Loucy (cell line): Measurements from ENCODE around the gene ATP6V0D1.
"Not testable (repeated sequence)": the region's sequence is repeated elsewhere in the genome, so short reads cannot be mapped to it uniquely, and the experiment has no call there.

Experiments used
- H2AFZ ChIP-seq: fragments of 200-600 bp; sonication (generic); 2 replicates; pipeline ENCODE4 v1.6.0; 2016; ENCODE audit warnings: antibody characterized with exemption, mild to moderate bottlenecking, low read length, moderate library complexity
- H3F3A ChIP-seq: fragments of 200-600 bp; 2 replicates; pipeline ENCODE4 v1.6.0; 2016; ENCODE audit warnings: antibody characterized with exemption, low read depth, mild to moderate bottlenecking
- H3K27me3 ChIP-seq: fragments of 200-600 bp; sonication (generic); 2 replicates; pipeline ENCODE4 v1.6.1; 2014; ENCODE audit warnings: low read length, mild to moderate bottlenecking; ENCODE audit not compliant: insufficient read depth, poor library complexity, severe bottlenecking
- H3K36me3 ChIP-seq: fragments of 200-600 bp; sonication (generic); 2 replicates; pipeline ENCODE4 v1.6.1; 2016; ENCODE audit warnings: low read length; ENCODE audit not compliant: insufficient read depth
- H3K4me1 ChIP-seq: fragments of 200-600 bp; sonication (generic); 2 replicates; pipeline ENCODE4 v1.5.1; 2014; ENCODE audit warnings: low read length, mild to moderate bottlenecking; ENCODE audit not compliant: insufficient read depth, poor library complexity, severe bottlenecking
- H3K4me2 ChIP-seq: fragments of 200-600 bp; sonication (generic); 2 replicates; pipeline ENCODE4 v1.6.0; 2014; ENCODE audit warnings: antibody characterized with exemption, low read length, low read depth, mild to moderate bottlenecking; ENCODE audit not compliant: poor library complexity, severe bottlenecking
- H3K4me3 ChIP-seq: fragments of 200-600 bp; sonication (generic); 2 replicates; pipeline ENCODE4 v1.5.1; 2014; ENCODE audit warnings: low read length, mild to moderate bottlenecking, mixed read lengths; ENCODE audit not compliant: poor library complexity, severe bottlenecking
- H3K79me2 ChIP-seq: fragments of 200-600 bp; sonication (generic); 2 replicates; pipeline ENCODE4 v1.6.1; 2014; ENCODE audit warnings: low read length; ENCODE audit not compliant: insufficient read depth
- H3K9ac ChIP-seq: fragments of 200-600 bp; sonication (generic); 2 replicates; pipeline ENCODE4 v1.6.0; 2014; ENCODE audit warnings: mild to moderate bottlenecking, low read depth, low read length, moderate library complexity; ENCODE audit not compliant: poor library complexity, severe bottlenecking
- H3K9me2 ChIP-seq: fragments of 200-600 bp; sonication (generic); replicated peaks from 2 replicates; pipeline ENCODE4 v1.6.1; 2016; ENCODE audit warnings: low read depth, low read length, mixed read lengths
- H3K9me3 ChIP-seq: fragments of 200-600 bp; sonication (generic); 2 replicates; pipeline ENCODE4 v1.6.1; 2014; ENCODE audit warnings: mild to moderate bottlenecking, antibody characterized with exemption, low read length, low read depth; ENCODE audit not compliant: insufficient read depth
- H4K20me1 ChIP-seq: fragments of 200-600 bp; sonication (generic); 2 replicates; pipeline ENCODE4 v1.6.0; 2014; ENCODE audit warnings: antibody characterized with exemption, low read length, mild to moderate bottlenecking; ENCODE audit not compliant: insufficient read depth, poor library complexity, severe bottlenecking
- EZH2phosphoT487 ChIP-seq: fragments of 200-600 bp; IDR thresholded peaks from 2 replicates; pipeline ENCODE4 v1.6.1; 2018; ENCODE audit warnings: antibody characterized with exemption, mild to moderate bottlenecking, moderate library complexity, borderline replicate concordance
- TF ChIP-seq, protein P1 (sequence below): fragments of 200-600 bp; sonication (generic); conservative IDR thresholded peaks from 2 replicates; pipeline ENCODE4 v1.5.1; 2014; ENCODE audit warnings: mild to moderate bottlenecking, antibody characterized with exemption, low read length

ATP6V0D1 gene

GRCh38 chr16:67516296-67517154 lies 35.6 kb upstream of the ATP6V0D1 start:
- Histone ChIP-seq H2AFZ (no peak overlapping the region), H4K20me1 (no peaks in the 10 kb centered on the region), H3K27me3 (no peaks in the 10 kb centered on the region), H3K9me2 (no peaks in the 10 kb centered on the region), H3K79me2 (no peaks in the 10 kb centered on the region), H3K4me3 (no peak overlapping the region), H3K36me3 (no peaks in the 10 kb centered on the region), H3K4me2 (no peak overlapping the region), H3K4me1 (peaks cover 3% of the 10 kb centered on the region), H3F3A (peaks cover 3% of the 10 kb centered on the region), H3K9ac (no peak overlapping the region), H3K9me3 (no peaks in the 10 kb centered on the region)
- TF ChIP-seq EZH2phosphoT487 = no peak
- TF ChIP-seq, protein P1, sequence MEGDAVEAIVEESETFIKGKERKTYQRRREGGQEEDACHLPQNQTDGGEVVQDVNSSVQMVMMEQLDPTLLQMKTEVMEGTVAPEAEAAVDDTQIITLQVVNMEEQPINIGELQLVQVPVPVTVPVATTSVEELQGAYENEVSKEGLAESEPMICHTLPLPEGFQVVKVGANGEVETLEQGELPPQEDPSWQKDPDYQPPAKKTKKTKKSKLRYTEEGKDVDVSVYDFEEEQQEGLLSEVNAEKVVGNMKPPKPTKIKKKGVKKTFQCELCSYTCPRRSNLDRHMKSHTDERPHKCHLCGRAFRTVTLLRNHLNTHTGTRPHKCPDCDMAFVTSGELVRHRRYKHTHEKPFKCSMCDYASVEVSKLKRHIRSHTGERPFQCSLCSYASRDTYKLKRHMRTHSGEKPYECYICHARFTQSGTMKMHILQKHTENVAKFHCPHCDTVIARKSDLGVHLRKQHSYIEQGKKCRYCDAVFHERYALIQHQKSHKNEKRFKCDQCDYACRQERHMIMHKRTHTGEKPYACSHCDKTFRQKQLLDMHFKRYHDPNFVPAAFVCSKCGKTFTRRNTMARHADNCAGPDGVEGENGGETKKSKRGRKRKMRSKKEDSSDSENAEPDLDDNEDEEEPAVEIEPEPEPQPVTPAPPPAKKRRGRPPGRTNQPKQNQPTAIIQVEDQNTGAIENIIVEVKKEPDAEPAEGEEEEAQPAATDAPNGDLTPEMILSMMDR = no peak

DNA sequence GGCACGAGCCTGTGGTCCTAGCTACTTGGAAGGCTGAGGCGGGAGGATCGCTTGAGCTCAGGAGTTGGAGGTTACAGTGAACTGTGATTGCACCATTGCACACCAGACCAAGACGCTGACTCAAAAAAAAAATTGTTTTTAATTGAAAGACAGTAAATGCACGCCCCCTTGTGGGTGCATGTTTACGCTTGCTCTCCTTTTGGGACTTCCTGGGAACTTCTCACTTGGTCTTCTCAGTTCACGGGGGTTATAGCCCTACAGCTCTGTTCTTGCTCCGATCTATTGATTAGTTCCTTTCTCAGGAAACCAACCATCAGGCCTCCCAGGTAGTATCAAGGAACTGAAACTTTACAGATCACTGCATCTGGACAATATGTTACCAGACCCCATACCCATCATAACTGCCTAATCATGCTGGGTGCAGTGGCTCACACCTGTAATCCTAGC lies 33.4 kb upstream of the ATP6V0D1 start:
- H3K9ac ChIP-seq = peak overlapping the region; percentile 15
- no peak overlapping the region for H3K4me3 ChIP-seq
- no peaks in the 10 kb centered on the region for H3K36me3 ChIP-seq
- H3K4me1 ChIP-seq = no peaks in the 10 kb centered on the region
- peak overlapping the region; percentile 28 for H3K4me2 ChIP-seq
- H3F3A ChIP-seq = no peaks in the 10 kb centered on the region
- H3K9me3 ChIP-seq = no peaks in the 10 kb centered on the region
- no peaks in the 10 kb centered on the region for H4K20me1 ChIP-seq
- H2AFZ ChIP-seq = peak overlapping the region; percentile 62; the same call in 1 of the 2 replicates
- TF ChIP-seq EZH2phosphoT487 = no peak
- TF ChIP-seq, protein P1 = peak; percentile 72
- no peaks in the 10 kb centered on the region for H3K9me2 ChIP-seq
- no peaks in the 10 kb centered on the region for H3K27me3 ChIP-seq
- no peaks in the 10 kb centered on the region for H3K79me2 ChIP-seq

DNA sequence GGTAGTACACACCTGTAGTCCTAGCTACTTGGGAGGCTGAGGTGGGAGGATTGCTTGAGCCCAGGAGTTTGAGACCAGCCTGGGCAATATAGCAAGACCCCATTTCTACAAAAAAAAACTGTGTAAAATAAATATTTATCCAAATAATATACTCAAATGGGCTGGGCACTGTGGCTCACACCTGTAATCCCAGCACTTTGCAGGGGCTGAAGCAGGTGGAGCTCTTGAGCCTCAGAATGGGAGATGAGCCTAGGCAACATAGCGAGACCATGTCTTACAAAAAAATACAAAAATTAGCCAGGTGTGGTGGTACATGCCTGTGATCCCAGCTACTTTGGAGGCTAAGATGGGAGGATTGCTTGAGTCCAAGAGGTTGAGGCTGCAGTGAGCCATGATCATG lies 32.9 kb upstream of the ATP6V0D1 start:
- not testable (repeated sequence) for H4K20me1 ChIP-seq, H3K27me3 ChIP-seq, H3K9me2 ChIP-seq, H3K9me3 ChIP-seq, H3K4me1 ChIP-seq, H3K79me2 ChIP-seq, H3K36me3 ChIP-seq, H3K4me3 ChIP-seq, H3K9ac ChIP-seq, H3F3A ChIP-seq
- peak overlapping the region; percentile 28 for H3K4me2 ChIP-seq
- H2AFZ ChIP-seq = 0 out of 2 replicates have a peak overlapping the region, but pooled peaks have one; percentile 62
